CD4-positive, alpha-beta T cell (primary cell): ENCODE data around the gene PIGA. TPM values are rescaled to one million over a fixed set of nuclear protein-coding genes. Genes with fewer than 3 reads are reported as not detected.
"Not testable (repeated sequence)": the region's sequence is repeated elsewhere in the genome, so short reads cannot be mapped to it uniquely, and the experiment has no call there.

Experiments
- ATAC-seq: fragments of 200-7000 bp; cut with Tn5 transposase; one replicate; pipeline ENCODE4 v1.10.0; 2022; ENCODE audit warnings: mild to moderate bottlenecking; ENCODE audit not compliant: poor library complexity
- CTCF ChIA-PET: fragments of 350-600 bp; sonication (Branson Sonifier 250); formaldehyde crosslinking; loops from one replicate; lab custom pipeline; 2021; ENCODE audit warnings: antibody characterized with exemption, inconsistent platforms; lab: Charles Lee
- POLR2A ChIA-PET: fragments of 350-600 bp; sonication (Branson Sonifier 250); formaldehyde crosslinking; loops from one replicate; lab custom pipeline; 2021; ENCODE audit warnings: antibody characterized with exemption, inconsistent platforms; lab: Charles Lee
- DNase-seq, 14 experiments: peaks; one replicate each; pipeline ENCODE4 v3.0.0-alpha.2; 2013 to 2020; ENCODE audit warnings: mixed read lengths in 2 of 14
- H3K27ac ChIP-seq, 2 donors: one replicate each; pipeline versions ENCODE4 v1.5.1 to v1.7.0; 2013; ENCODE audit warnings: low read length in 2 of 2, low read depth in 1 of 2, mild to moderate bottlenecking in 1 of 2
- H3K27me3 ChIP-seq, 2 experiments: 1 replicate in 1 of 2; 2 replicates in 1 of 2; pipeline versions ENCODE4 v1.6.1 to v1.7.0; 2013; ENCODE audit warnings: low read length in 2 of 2, control low read depth in 1 of 2, mild to moderate bottlenecking in 1 of 2, moderate library complexity in 1 of 2; ENCODE audit not compliant: insufficient read depth in 2 of 2, control insufficient read depth in 1 of 2
- H3K36me3 ChIP-seq: one replicate; pipeline ENCODE4 v1.6.1; 2013; ENCODE audit warnings: low read length, control low read depth; ENCODE audit not compliant: insufficient read depth
- H3K4me1 ChIP-seq: one replicate; pipeline ENCODE4 v1.6.1; 2013; ENCODE audit warnings: low read length, control low read depth; ENCODE audit not compliant: insufficient read depth
- H3K4me3 ChIP-seq: one replicate; pipeline ENCODE4 v1.5.1; 2013; ENCODE audit warnings: mild to moderate bottlenecking, low read length, moderate library complexity
- H3K9me3 ChIP-seq, 2 experiments: 1 replicate in 1 of 2; 2 replicates in 1 of 2; pipeline versions ENCODE4 v1.6.1 to v1.7.0; 2013; ENCODE audit warnings: low read length in 2 of 2, mild to moderate bottlenecking in 2 of 2, control low read depth in 1 of 2, moderate library complexity in 1 of 2; ENCODE audit not compliant: control insufficient read depth in 1 of 2, insufficient read depth in 1 of 2
- H3K27ac Mint-ChIP-seq: one replicate; pipeline ENCODE4 v1.8.0; 2020; ENCODE audit warnings: mixed read lengths
- H3K27me3 Mint-ChIP-seq: one replicate; pipeline ENCODE4 v1.8.0; 2021; ENCODE audit warnings: mixed read lengths
- H3K36me3 Mint-ChIP-seq: one replicate; pipeline ENCODE4 v1.8.0; 2021; ENCODE audit warnings: low read depth, mixed read lengths
- H3K4me1 Mint-ChIP-seq: one replicate; pipeline ENCODE4 v1.8.0; 2021; ENCODE audit warnings: low read depth, mixed read lengths
- H3K4me3 Mint-ChIP-seq: one replicate; pipeline ENCODE4 v1.8.0; 2020; ENCODE audit warnings: mild to moderate bottlenecking, mixed read lengths
- H3K9me3 Mint-ChIP-seq: one replicate; pipeline ENCODE4 v1.8.0; 2020; ENCODE audit warnings: mixed read lengths
- intact Hi-C, 2 experiments: fragments of 100-400 bp; cut with DNase I in 1 of 2; cut with micrococcal nuclease in 1 of 2; formaldehyde crosslinking; loops; one replicate each; pipeline versions ENCODE4 v1.15.1 to v1.9.0; 2023 to 2025; cut with DNase I, micrococcal nuclease
- total RNA-seq, 174 experiments: library from RNA in 2 of 174; stranded (reverse) in 2 of 174; gene quantifications; one replicate each; pipeline ENCODE4 v1.2.3 and lab custom pipeline; 2021 to 2026
- TF ChIP-seq, protein P1 (sequence below): fragments of 200-600 bp; IDR thresholded peaks from one replicate; pipeline ENCODE4 v1.8.0; 2022; ENCODE audit warnings: antibody characterized with exemption, mild to moderate bottlenecking

Gene PIGA
- total RNA-seq, 2 experiments from 2014 or later: 130 to 134 TPM

- Histone ChIP-seq H3K4me3 (no peak overlapping the region), H3K36me3 (no peaks in the 10 kb centered on the region), H3K9me3 (no peaks in the 10 kb centered on the region), H3K27me3 (no peaks in the 10 kb centered on the region), H3K4me1 (no peaks in the 10 kb centered on the region), H3K27ac (no peak overlapping the region)
- Mint-ChIP-seq H3K4me3 (no peak overlapping the region), H3K36me3 (no peaks in the 10 kb centered on the region), H3K4me1 (no peaks in the 10 kb centered on the region), H3K9me3 (no peaks in the 10 kb centered on the region), H3K27me3 (no peaks in the 10 kb centered on the region), H3K27ac (no peak overlapping the region)
- ChIA-PET CTCF (no interaction called here), POLR2A (no interaction called here)
- TF ChIP-seq, protein P1, sequence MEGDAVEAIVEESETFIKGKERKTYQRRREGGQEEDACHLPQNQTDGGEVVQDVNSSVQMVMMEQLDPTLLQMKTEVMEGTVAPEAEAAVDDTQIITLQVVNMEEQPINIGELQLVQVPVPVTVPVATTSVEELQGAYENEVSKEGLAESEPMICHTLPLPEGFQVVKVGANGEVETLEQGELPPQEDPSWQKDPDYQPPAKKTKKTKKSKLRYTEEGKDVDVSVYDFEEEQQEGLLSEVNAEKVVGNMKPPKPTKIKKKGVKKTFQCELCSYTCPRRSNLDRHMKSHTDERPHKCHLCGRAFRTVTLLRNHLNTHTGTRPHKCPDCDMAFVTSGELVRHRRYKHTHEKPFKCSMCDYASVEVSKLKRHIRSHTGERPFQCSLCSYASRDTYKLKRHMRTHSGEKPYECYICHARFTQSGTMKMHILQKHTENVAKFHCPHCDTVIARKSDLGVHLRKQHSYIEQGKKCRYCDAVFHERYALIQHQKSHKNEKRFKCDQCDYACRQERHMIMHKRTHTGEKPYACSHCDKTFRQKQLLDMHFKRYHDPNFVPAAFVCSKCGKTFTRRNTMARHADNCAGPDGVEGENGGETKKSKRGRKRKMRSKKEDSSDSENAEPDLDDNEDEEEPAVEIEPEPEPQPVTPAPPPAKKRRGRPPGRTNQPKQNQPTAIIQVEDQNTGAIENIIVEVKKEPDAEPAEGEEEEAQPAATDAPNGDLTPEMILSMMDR: no peak
- ATAC-seq (no peak), DNase-seq (no peak)
- intact Hi-C loops: no loop called here
Observed at GRCh38 chrX:15310117-15310516, 25.2 kb downstream of the PIGA start.

- DNase-seq, H3K27ac ChIP-seq, H3K27ac Mint-ChIP-seq, H3K4me1 Mint-ChIP-seq, H3K4me1 ChIP-seq, ATAC-seq, intact Hi-C loops, CTCF ChIA-PET, H3K4me3 ChIP-seq, H3K27me3 Mint-ChIP-seq, H3K27me3 ChIP-seq, H3K36me3 Mint-ChIP-seq, H3K9me3 Mint-ChIP-seq, H3K36me3 ChIP-seq, POLR2A ChIA-PET, H3K9me3 ChIP-seq, H3K4me3 Mint-ChIP-seq: not testable (repeated sequence)
Observed at GRCh38 chrX:15305899-15306298, 29.4 kb downstream of the PIGA start.

DNA sequence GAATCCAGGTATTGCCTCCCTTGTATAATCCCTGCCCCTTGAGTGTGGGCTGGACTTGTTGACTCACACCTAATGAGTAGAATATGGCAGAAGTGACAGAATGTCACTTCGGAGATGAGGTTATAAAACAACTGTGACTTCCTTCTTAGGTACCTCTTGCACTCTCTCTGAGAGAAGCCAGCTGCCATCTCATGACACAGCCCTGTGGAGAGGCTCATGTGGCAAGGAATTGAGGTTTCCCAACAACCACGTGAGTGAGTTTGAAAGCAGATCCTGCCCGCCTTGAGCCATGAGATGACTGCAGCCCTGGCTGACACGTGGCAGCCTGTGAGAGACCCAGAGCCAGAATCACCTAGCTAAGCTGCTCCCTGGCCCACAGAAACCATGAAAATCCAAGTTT lies 33.4 kb downstream of the PIGA start:
- no peak overlapping the region for H3K27ac Mint-ChIP-seq
- no peaks in the 10 kb centered on the region for H3K4me1 Mint-ChIP-seq
- Histone ChIP-seq H3K27me3 (no peaks in the 10 kb centered on the region), H3K4me1 (no peaks in the 10 kb centered on the region), H3K36me3 (no peaks in the 10 kb centered on the region), H3K4me3 (no peak overlapping the region), H3K9me3 (no peaks in the 10 kb centered on the region), H3K27ac (no peak overlapping the region)
- DNase-seq (peak in 3 of 14 experiments; percentile 0 to 62 (median 48)), ATAC-seq (no peak)
- H3K36me3 Mint-ChIP-seq: no peaks in the 10 kb centered on the region
- H3K9me3 Mint-ChIP-seq: no peaks in the 10 kb centered on the region
- no peaks in the 10 kb centered on the region for H3K27me3 Mint-ChIP-seq
- H3K4me3 Mint-ChIP-seq: no peak overlapping the region
- TF ChIP-seq, protein P1: no peak
- ChIA-PET POLR2A (no interaction called here), CTCF (no interaction called here)
- intact Hi-C loops: loop anchor here (5.0 kb wide), 1 partner anchor 165 kb away; no protein-coding TSS in a partner anchor
